Panc1 (cell line): ENCODE data around the gene MX1. TPM values are rescaled to one million over a fixed set of nuclear protein-coding genes. Genes with fewer than 3 reads are reported as not detected.

Experiments used
- ATAC-seq: fragments of 200-7000 bp; cut with Tn5 transposase; 2 replicates; pipeline ENCODE4 v1.9.1; 2020; ENCODE audit warnings: mild to moderate bottlenecking, moderate library complexity
- BruUV-seq: library from RNA; stranded (reverse); fragments of 400-500 nt; replicated peaks from 2 replicates; lab custom pipeline; 2021; lab: Mats Ljungman, UMichigan
- CTCF ChIA-PET: fragments of 300-600 bp; sonication (Branson Sonifier 250); formaldehyde crosslinking; loops from one replicate; lab custom pipeline; 2022; ENCODE audit warnings: antibody characterized with exemption; lab: Charles Lee
- POLR2A ChIA-PET: fragments of 300-600 bp; sonication (Branson Sonifier 250); formaldehyde crosslinking; loops from one replicate; lab custom pipeline; 2022; ENCODE audit warnings: antibody characterized with exemption; lab: Charles Lee
- DNase-seq: peaks from one replicate; pipeline ENCODE4 v3.0.0-alpha.2; 2010; ENCODE audit warnings: low read depth, low spot score
- H3K27ac ChIP-seq: 2 replicates; pipeline ENCODE4 v1.5.1; 2011; ENCODE audit warnings: mild to moderate bottlenecking, low read length, inconsistent platforms
- H3K27me3 ChIP-seq: fragments of 200-500 bp; sonication (Bioruptor generic); 2 replicates; pipeline ENCODE4 v1.6.0; 2014; ENCODE audit warnings: low read length, inconsistent platforms; ENCODE audit not compliant: control insufficient read depth, insufficient read depth
- H3K36me3 ChIP-seq: fragments of 200-500 bp; sonication (Bioruptor generic); 2 replicates; pipeline ENCODE4 v1.5.1; 2014; ENCODE audit warnings: inconsistent platforms, mild to moderate bottlenecking, low read length, moderate library complexity; ENCODE audit not compliant: control insufficient read depth, insufficient read depth
- H3K4me1 ChIP-seq: 2 replicates; pipeline ENCODE4 v1.5.1; 2011; ENCODE audit warnings: inconsistent platforms, mild to moderate bottlenecking, low read length, moderate library complexity; ENCODE audit not compliant: control insufficient read depth, insufficient read depth
- H3K4me3 ChIP-seq, 2 experiments: 2 replicates each; pipeline ENCODE4 v1.5.1; 2011 to 2012; ENCODE audit warnings: low read depth in 2 of 2, low read length in 2 of 2, mild to moderate bottlenecking in 2 of 2, inconsistent platforms in 1 of 2, moderate library complexity in 1 of 2
- H3K9me3 ChIP-seq: fragments of 200-500 bp; sonication (Bioruptor generic); 2 replicates; pipeline ENCODE4 v1.5.1; 2014; ENCODE audit warnings: low read depth, mild to moderate bottlenecking, inconsistent platforms, low read length, moderate library complexity; ENCODE audit not compliant: control insufficient read depth, insufficient read depth
- CTCF ChIP-seq: fragments of 450-650 bp; IDR thresholded peaks from 2 replicates; pipeline ENCODE4 v1.5.1; 2017; ENCODE audit warnings: mild to moderate bottlenecking
- POLR2AphosphoS5 ChIP-seq: IDR thresholded peaks from 2 replicates; pipeline ENCODE4 v1.6.1; 2012; ENCODE audit warnings: mild to moderate bottlenecking, low read depth, low read length, moderate library complexity
- SIN3A ChIP-seq: IDR thresholded peaks from 2 replicates; pipeline ENCODE4 v1.6.1; 2012; ENCODE audit warnings: low read depth, mild to moderate bottlenecking, low read length, moderate library complexity, borderline replicate concordance; ENCODE audit not compliant: insufficient read depth
- TCF7L2 ChIP-seq: IDR thresholded peaks from 2 replicates; pipeline ENCODE4 v1.6.1; 2011; ENCODE audit warnings: mild to moderate bottlenecking, low read depth, low read length, inconsistent platforms
- in situ Hi-C: cut with HindIII; loops from 2 replicates; pipeline ENCODE4 v1.10.0; 2016; ENCODE audit warnings: low sequenced_read_pairs, low pct_unique_long_range_greater_than_20kb
- intact Hi-C: fragments of 100-400 bp; cut with micrococcal nuclease; formaldehyde crosslinking; loops from one replicate; pipeline ENCODE4 v1.10.0; 2022; ENCODE audit not compliant: unreplicated experiment
- total RNA-seq: library from RNA; stranded (reverse); gene quantifications from one replicate; pipeline ENCODE4 v1.2.1, GENCODE V29; 2021; ENCODE audit not compliant: unreplicated experiment
- TF ChIP-seq, protein P1 (sequence below), 2 experiments: IDR thresholded peaks; 2 replicates each; pipeline ENCODE4 v1.6.1; 2011 to 2012; ENCODE audit warnings: low read depth in 2 of 2, control low read depth in 1 of 2, low read length in 1 of 2, mild to moderate bottlenecking in 1 of 2, moderate library complexity in 1 of 2; ENCODE audit not compliant: insufficient read depth in 1 of 2

Gene MX1
- total RNA-seq, 1 experiment from 2014 or later = 7.8 TPM

DNA sequence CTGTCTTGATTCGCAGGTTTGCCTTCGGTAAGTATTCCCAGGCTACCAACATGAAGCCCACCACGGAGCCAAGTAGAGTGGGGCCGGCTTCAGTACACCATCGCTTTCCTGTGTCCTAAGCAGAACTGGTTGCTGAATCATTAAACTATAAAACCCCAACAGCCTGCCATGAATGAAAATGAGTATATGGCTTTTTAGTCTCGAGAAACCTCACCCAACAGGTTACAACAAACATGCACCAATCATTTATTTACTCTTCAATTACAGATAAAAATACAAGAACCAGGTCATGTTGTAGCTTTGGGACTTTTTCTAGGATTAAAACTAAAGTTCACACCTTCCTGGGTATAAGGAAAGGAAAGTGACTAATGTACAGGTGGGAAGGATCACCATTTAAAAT is 74.3 kb downstream of the MX1 start:
- TF ChIP-seq POLR2AphosphoS5 = no peak
- TF ChIP-seq CTCF = no peak
- no peak for TF ChIP-seq SIN3A
- TF ChIP-seq, protein P1, sequence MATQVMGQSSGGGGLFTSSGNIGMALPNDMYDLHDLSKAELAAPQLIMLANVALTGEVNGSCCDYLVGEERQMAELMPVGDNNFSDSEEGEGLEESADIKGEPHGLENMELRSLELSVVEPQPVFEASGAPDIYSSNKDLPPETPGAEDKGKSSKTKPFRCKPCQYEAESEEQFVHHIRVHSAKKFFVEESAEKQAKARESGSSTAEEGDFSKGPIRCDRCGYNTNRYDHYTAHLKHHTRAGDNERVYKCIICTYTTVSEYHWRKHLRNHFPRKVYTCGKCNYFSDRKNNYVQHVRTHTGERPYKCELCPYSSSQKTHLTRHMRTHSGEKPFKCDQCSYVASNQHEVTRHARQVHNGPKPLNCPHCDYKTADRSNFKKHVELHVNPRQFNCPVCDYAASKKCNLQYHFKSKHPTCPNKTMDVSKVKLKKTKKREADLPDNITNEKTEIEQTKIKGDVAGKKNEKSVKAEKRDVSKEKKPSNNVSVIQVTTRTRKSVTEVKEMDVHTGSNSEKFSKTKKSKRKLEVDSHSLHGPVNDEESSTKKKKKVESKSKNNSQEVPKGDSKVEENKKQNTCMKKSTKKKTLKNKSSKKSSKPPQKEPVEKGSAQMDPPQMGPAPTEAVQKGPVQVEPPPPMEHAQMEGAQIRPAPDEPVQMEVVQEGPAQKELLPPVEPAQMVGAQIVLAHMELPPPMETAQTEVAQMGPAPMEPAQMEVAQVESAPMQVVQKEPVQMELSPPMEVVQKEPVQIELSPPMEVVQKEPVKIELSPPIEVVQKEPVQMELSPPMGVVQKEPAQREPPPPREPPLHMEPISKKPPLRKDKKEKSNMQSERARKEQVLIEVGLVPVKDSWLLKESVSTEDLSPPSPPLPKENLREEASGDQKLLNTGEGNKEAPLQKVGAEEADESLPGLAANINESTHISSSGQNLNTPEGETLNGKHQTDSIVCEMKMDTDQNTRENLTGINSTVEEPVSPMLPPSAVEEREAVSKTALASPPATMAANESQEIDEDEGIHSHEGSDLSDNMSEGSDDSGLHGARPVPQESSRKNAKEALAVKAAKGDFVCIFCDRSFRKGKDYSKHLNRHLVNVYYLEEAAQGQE (IDR thresholded peaks at IDR 0.05; ENCODE audit: insufficient read depth in 1 of 2, low read depth in 2 of 2, low read length in 1 of 2) = no peak
- no peak for TF ChIP-seq TCF7L2
- H3K4me1 ChIP-seq = peaks cover 47% of the 10 kb centered on the region
- no peaks in the 10 kb centered on the region for H3K9me3 ChIP-seq
- peak overlapping the region; percentile 54 for H3K27ac ChIP-seq
- BruUV-seq = TSS peak; percentile 0
- ChIA-PET POLR2A (no interaction called here), CTCF (no interaction called here)
- H3K4me3 ChIP-seq = no peak overlapping the region
- intact Hi-C loops (no loop called here), in situ Hi-C loops (no loop called here)
- no peaks in the 10 kb centered on the region for H3K27me3 ChIP-seq
- DNase-seq (no peak), ATAC-seq (no peak)
- no peaks in the 10 kb centered on the region for H3K36me3 ChIP-seq

DNA sequence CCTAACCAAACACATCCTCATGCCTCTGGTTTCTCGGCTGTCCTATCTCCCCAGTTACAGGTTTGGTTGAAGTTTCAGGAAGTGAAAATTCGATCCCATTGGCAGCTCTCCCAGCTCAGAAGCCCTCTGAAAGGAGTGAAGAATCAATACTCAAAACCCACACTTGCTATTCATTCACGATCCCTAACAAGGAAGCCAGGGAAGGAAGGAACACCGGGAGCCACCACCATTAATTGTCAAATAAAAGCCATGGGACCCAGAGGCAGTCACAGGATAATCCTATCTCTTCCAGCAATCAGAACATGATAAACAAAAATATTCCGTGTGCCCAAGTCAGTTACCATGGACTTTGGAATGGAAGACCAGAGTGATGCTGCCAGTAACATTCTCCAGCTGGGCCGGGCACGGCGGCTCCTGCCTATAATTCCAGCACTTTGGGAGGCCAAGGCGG is 74.9 kb downstream of the MX1 start:
- no peak for DNase-seq
- ChIA-PET POLR2A (no interaction called here), CTCF (no interaction called here)
- Histone ChIP-seq H3K9me3 (no peaks in the 10 kb centered on the region), H3K4me3 (no peak overlapping the region), H3K27ac (peak overlapping the region; percentile 54; the same call in 1 of the 2 replicates), H3K27me3 (no peaks in the 10 kb centered on the region), H3K36me3 (no peaks in the 10 kb centered on the region), H3K4me1 (peaks cover 47% of the 10 kb centered on the region)
- no peak for ATAC-seq
- TF ChIP-seq POLR2AphosphoS5 (no peak), CTCF (no peak), TCF7L2 (no peak), SIN3A (no peak)
- TF ChIP-seq, protein P1 (IDR thresholded peaks at IDR 0.05; ENCODE audit: insufficient read depth in 1 of 2, low read depth in 2 of 2, low read length in 1 of 2) = no peak
- BruUV-seq = no TSS peak
- in situ Hi-C loops = no loop called here
- intact Hi-C loops = no loop called here
